ENCODE data around the gene STK32B. TPM values are rescaled to one million over a fixed set of nuclear protein-coding genes. Genes with fewer than 3 reads are reported as not detected.

The STK32B gene
- total and polyA plus RNA-seq, 2 donors, result 2.9 to 4.8 TPM

GRCh38 chr4:5539584-5539983, 488.3 kb downstream of the STK32B start:
- H3K27me3 ChIP-seq (ENCODE audit: control insufficient read depth in 2 of 2, insufficient read depth in 1 of 2, low read length in 1 of 2), result no peaks in the 10 kb centered on the region
- no peak overlapping the region for H3K4me3 ChIP-seq (ENCODE audit: low read length in 2 of 2)
- DNase-seq (ENCODE audit: low read depth in 6 of 9, low spot score in 9 of 9), result no peak
- no peaks in the 10 kb centered on the region for H3K36me3 ChIP-seq (ENCODE audit: control insufficient read depth in 2 of 2, insufficient read depth in 2 of 2, low read length in 1 of 2)
- H3K9me3 ChIP-seq (ENCODE audit: control insufficient read depth in 2 of 2, insufficient read depth in 1 of 2, low read length in 1 of 2), result peaks cover 0 to 4% of the 10 kb centered on the region in 2 donors
- H3K27ac ChIP-seq (ENCODE audit: low read depth in 1 of 2, low read length in 1 of 2), result no peak overlapping the region
- H3K4me1 ChIP-seq (ENCODE audit: control insufficient read depth in 2 of 2, insufficient read depth in 2 of 2, low read length in 2 of 2), result no peaks in the 10 kb centered on the region
- 93% methylated on average over 2 of the region's 2 CpGs for WGBS

- Histone ChIP-seq H3K4me3 (ENCODE audit: low read length in 2 of 2) (no peak overlapping the region), H3K27ac (ENCODE audit: low read depth in 1 of 2, low read length in 1 of 2) (no peak overlapping the region), H3K27me3 (ENCODE audit: control insufficient read depth in 2 of 2, insufficient read depth in 1 of 2, low read length in 1 of 2) (no peaks in the 10 kb centered on the region), H3K36me3 (ENCODE audit: control insufficient read depth in 2 of 2, insufficient read depth in 2 of 2, low read length in 1 of 2) (no peaks in the 10 kb centered on the region), H3K4me1 (ENCODE audit: control insufficient read depth in 2 of 2, insufficient read depth in 2 of 2, low read length in 2 of 2) (no peaks in the 10 kb centered on the region), H3K9me3 (ENCODE audit: control insufficient read depth in 2 of 2, insufficient read depth in 1 of 2, low read length in 1 of 2) (no peaks in the 10 kb centered on the region)
- 97% methylated on average over 10 of the region's 10 CpGs for WGBS
- no peak for DNase-seq (ENCODE audit: low read depth in 6 of 9, low spot score in 9 of 9)
Observed at GRCh38 chr4:5541169-5541568, 489.9 kb downstream of the STK32B start.

- Histone ChIP-seq H3K36me3 (ENCODE audit: control insufficient read depth in 2 of 2, insufficient read depth in 2 of 2, low read length in 1 of 2) (no peaks in the 10 kb centered on the region), H3K9me3 (ENCODE audit: control insufficient read depth in 2 of 2, insufficient read depth in 1 of 2, low read length in 1 of 2) (peaks cover 0 to 13% of the 10 kb centered on the region in 2 donors), H3K4me1 (ENCODE audit: control insufficient read depth in 2 of 2, insufficient read depth in 2 of 2, low read length in 2 of 2) (no peaks in the 10 kb centered on the region), H3K27me3 (ENCODE audit: control insufficient read depth in 2 of 2, insufficient read depth in 1 of 2, low read length in 1 of 2) (no peaks in the 10 kb centered on the region), H3K4me3 (ENCODE audit: low read length in 2 of 2) (no peak overlapping the region), H3K27ac (ENCODE audit: low read depth in 1 of 2, low read length in 1 of 2) (no peak overlapping the region)
- no peak for DNase-seq (ENCODE audit: low read depth in 6 of 9, low spot score in 9 of 9)
- WGBS, result 96% methylated on average over 8 of the region's 8 CpGs
Observed at GRCh38 chr4:5543681-5544080, 492.4 kb downstream of the STK32B start.

- Histone ChIP-seq H3K36me3 (ENCODE audit: control insufficient read depth in 2 of 2, insufficient read depth in 2 of 2, low read length in 1 of 2) (no peaks in the 10 kb centered on the region), H3K4me1 (ENCODE audit: control insufficient read depth in 2 of 2, insufficient read depth in 2 of 2, low read length in 2 of 2) (no peaks in the 10 kb centered on the region), H3K4me3 (ENCODE audit: low read length in 2 of 2) (no peak overlapping the region), H3K9me3 (ENCODE audit: control insufficient read depth in 2 of 2, insufficient read depth in 1 of 2, low read length in 1 of 2) (peaks cover 0 to 13% of the 10 kb centered on the region in 2 donors), H3K27ac (ENCODE audit: low read depth in 1 of 2, low read length in 1 of 2) (no peak overlapping the region), H3K27me3 (ENCODE audit: control insufficient read depth in 2 of 2, insufficient read depth in 1 of 2, low read length in 1 of 2) (no peaks in the 10 kb centered on the region)
- 82% methylated on average over 5 of the region's 5 CpGs for WGBS
- no peak for DNase-seq (ENCODE audit: low read depth in 6 of 9, low spot score in 9 of 9)
Observed at GRCh38 chr4:5544762-5545161, 493.5 kb downstream of the STK32B start.

- Histone ChIP-seq H3K4me1 (ENCODE audit: control insufficient read depth in 2 of 2, insufficient read depth in 2 of 2, low read length in 2 of 2) (no peaks in the 10 kb centered on the region), H3K27ac (ENCODE audit: low read depth in 1 of 2, low read length in 1 of 2) (no peak overlapping the region), H3K9me3 (ENCODE audit: control insufficient read depth in 2 of 2, insufficient read depth in 1 of 2, low read length in 1 of 2) (peaks cover 0 to 13% of the 10 kb centered on the region in 2 donors), H3K27me3 (ENCODE audit: control insufficient read depth in 2 of 2, insufficient read depth in 1 of 2, low read length in 1 of 2) (no peaks in the 10 kb centered on the region), H3K36me3 (ENCODE audit: control insufficient read depth in 2 of 2, insufficient read depth in 2 of 2, low read length in 1 of 2) (no peaks in the 10 kb centered on the region), H3K4me3 (ENCODE audit: low read length in 2 of 2) (no peak overlapping the region)
- 45% methylated on average over 2 of the region's 2 CpGs for WGBS
- DNase-seq (ENCODE audit: low read depth in 6 of 9, low spot score in 9 of 9), result no peak
Observed at GRCh38 chr4:5545271-5545670, 494.0 kb downstream of the STK32B start.

GRCh38 chr4:5547651-5548249, 496.5 kb downstream of the STK32B start:
- H3K36me3 ChIP-seq (ENCODE audit: control insufficient read depth in 2 of 2, insufficient read depth in 2 of 2, low read length in 1 of 2), result no peaks in the 10 kb centered on the region
- WGBS, result 98% methylated on average over 12 of the region's 12 CpGs
- H3K27ac ChIP-seq (ENCODE audit: low read depth in 1 of 2, low read length in 1 of 2), result no peak overlapping the region
- H3K4me1 ChIP-seq (ENCODE audit: control insufficient read depth in 2 of 2, insufficient read depth in 2 of 2, low read length in 2 of 2), result no peaks in the 10 kb centered on the region
- H3K27me3 ChIP-seq (ENCODE audit: control insufficient read depth in 2 of 2, insufficient read depth in 1 of 2, low read length in 1 of 2), result no peaks in the 10 kb centered on the region
- H3K9me3 ChIP-seq (ENCODE audit: control insufficient read depth in 2 of 2, insufficient read depth in 1 of 2, low read length in 1 of 2), result peaks cover 0 to 13% of the 10 kb centered on the region in 2 donors
- no peak for DNase-seq (ENCODE audit: low read depth in 6 of 9, low spot score in 9 of 9)
- H3K4me3 ChIP-seq (ENCODE audit: low read length in 2 of 2), result no peak overlapping the region

Other genes starting within 250 kb of the STK32B start
- 0.57 TPM for gene MSX1, start 191.8 kb upstream of the STK32B start, total RNA-seq
- gene MSX1, start 191.8 kb upstream of the STK32B start, polyA plus RNA-seq, result 1.8 TPM
- gene CYTL1, start 32.0 kb upstream of the STK32B start, total RNA-seq, result 2.9 TPM
- 1.4 TPM for gene CYTL1, start 32.0 kb upstream of the STK32B start, polyA plus RNA-seq